K562 (cell line): ENCODE measurements around the gene ENKD1. TPM values are rescaled to one million over a fixed set of nuclear protein-coding genes. Genes with fewer than 3 reads are reported as not detected.

Experiments used
- ATAC-seq: fragments of 200-7000 bp; cut with Tn5 transposase; 3 replicates; pipeline ENCODE4 v1.9.1; 2020; ENCODE audit warnings: moderate library complexity
- BruUV-seq: library from RNA; stranded (reverse); fragments of 400-500 nt; replicated peaks from 2 replicates; lab custom pipeline; 2021; lab: Mats Ljungman, UMichigan
- CTCF ChIA-PET: fragments of 300-600 bp; formaldehyde crosslinking; extraction: SDS; loops from one replicate; lab custom pipeline; 2021; ENCODE audit warnings: low intra/inter-chr PET ratio; lab: Yijun Ruan, JAX
- POLR2A ChIA-PET: fragments of 300-600, 350-650 bp; sonication (Branson Sonifier 250); formaldehyde crosslinking; extraction: SDS; loops from one replicate; lab custom pipeline; 2021; ENCODE audit warnings: antibody characterized with exemption, inconsistent platforms; lab: Yijun Ruan, JAX
- DNase-seq, 4 experiments: peaks; one replicate each; pipeline versions ENCODE4 v3.0.0 to v3.0.0-alpha.2; 2011 to 2018; ENCODE audit warnings: low spot score in 3 of 4, mixed read lengths in 3 of 4; ENCODE audit errors: extremely low read depth in 1 of 4
- FAIRE-seq: peaks from 2 replicates; lab custom pipeline; 2011; peaks lifted over from hg19 to GRCh38; lab: Jason Lieb, UNC
- H2AFZ ChIP-seq: 2 replicates; pipeline ENCODE4 v1.6.0; 2011; ENCODE audit warnings: low read depth, low read length, control low read depth, inconsistent platforms
- H3K27ac ChIP-seq: fragments of 200-600 bp; 3 replicates; pipeline ENCODE4 v1.8.0; 2011; ENCODE audit warnings: low read depth, mild to moderate bottlenecking, control low read depth, inconsistent platforms, low read length, moderate library complexity, mixed read lengths; ENCODE audit errors: extremely low read depth
- H3K27me3 ChIP-seq, 2 experiments: fragments of 300-600 bp in 1 of 2; 2 replicates in 1 of 2; 3 replicates in 1 of 2; pipeline versions ENCODE4 v1.6.0 to v1.8.0; 2011; ENCODE audit warnings: inconsistent platforms in 2 of 2, low read length in 2 of 2, mild to moderate bottlenecking in 1 of 2, mixed read lengths in 1 of 2, moderate library complexity in 1 of 2; ENCODE audit not compliant: control insufficient read depth in 2 of 2, insufficient read depth in 2 of 2
- H3K36me3 ChIP-seq: fragments of 300-600 bp; 3 replicates; pipeline ENCODE4 v1.8.0; 2011; ENCODE audit warnings: mild to moderate bottlenecking, low read length, inconsistent platforms; ENCODE audit not compliant: control insufficient read depth, insufficient read depth
- H3K4me1 ChIP-seq, 2 experiments: fragments of 200-600 bp in 1 of 2; replicated peaks in 1 of 2; 2 replicates in 1 of 2; 3 replicates in 1 of 2; pipeline versions ENCODE4 v1.5.1 to v1.8.0; 2011; ENCODE audit warnings: inconsistent platforms in 2 of 2, low read length in 2 of 2, mild to moderate bottlenecking in 1 of 2, mixed read lengths in 1 of 2, moderate library complexity in 1 of 2; ENCODE audit not compliant: control insufficient read depth in 2 of 2, insufficient read depth in 2 of 2
- H3K4me2 ChIP-seq: 2 replicates; pipeline ENCODE4 v1.6.1; 2011; ENCODE audit warnings: low read length, control low read depth, inconsistent platforms, mixed read lengths; ENCODE audit not compliant: insufficient read depth
- H3K4me3 ChIP-seq: fragments of 200-600 bp; sonication (generic), shearing (Covaris generic); 2 replicates; pipeline ENCODE4 v1.5.1; 2016; ENCODE audit warnings: control low read depth, inconsistent platforms
- H3K79me2 ChIP-seq: fragments of 200-600 bp; 3 replicates; pipeline ENCODE4 v1.8.0; 2011; ENCODE audit warnings: low read length, inconsistent platforms; ENCODE audit not compliant: control insufficient read depth, insufficient read depth
- H3K9ac ChIP-seq, 2 experiments: 2 replicates each; pipeline versions ENCODE4 v1.6.0 to v1.6.1; 2011; ENCODE audit warnings: low read depth in 2 of 2, low read length in 2 of 2, control low read depth in 1 of 2, inconsistent platforms in 1 of 2, mild to moderate bottlenecking in 1 of 2, mixed read lengths in 1 of 2; ENCODE audit not compliant: insufficient read depth in 1 of 2
- H3K9me1 ChIP-seq: one replicate; pipeline ENCODE4 v1.6.0; 2011; ENCODE audit warnings: inconsistent platforms, mild to moderate bottlenecking, low read length, moderate library complexity; ENCODE audit not compliant: control insufficient read depth, insufficient read depth
- H3K9me3 ChIP-seq: replicated peaks from 2 replicates; pipeline ENCODE4 v1.5.1; 2011; ENCODE audit warnings: low read depth, low read length, inconsistent platforms; ENCODE audit not compliant: control insufficient read depth, insufficient read depth
- H4K20me1 ChIP-seq: replicated peaks from 2 replicates; pipeline ENCODE4 v1.6.1; 2011; ENCODE audit warnings: low read length, inconsistent platforms, mixed read lengths; ENCODE audit not compliant: control insufficient read depth, insufficient read depth
- BACH1 ChIP-seq: fragments of 200-800 bp; sonication (Bioruptor generic); IDR thresholded peaks from 2 replicates; pipeline ENCODE4 v1.6.1; 2016; ENCODE audit warnings: missing genetic modification characterization, missing compliant biosample characterization
- CBFA2T2 ChIP-seq: fragments of 450-650 bp; conservative IDR thresholded peaks from 2 replicates; pipeline ENCODE4 v1.6.1; 2017; ENCODE audit warnings: mild to moderate bottlenecking
- CBFA2T3 ChIP-seq: fragments of 450-650 bp; IDR thresholded peaks from 2 replicates; pipeline ENCODE4 v1.6.1; 2017
- DNMT1 ChIP-seq: fragments of 450-650 bp; IDR thresholded peaks from 2 replicates; pipeline ENCODE4 v1.6.1; 2016; ENCODE audit warnings: antibody characterized with exemption, mild to moderate bottlenecking
- FOXJ3 ChIP-seq: sonication (generic); formaldehyde crosslinking; IDR thresholded peaks from 2 replicates; pipeline ENCODE4 v1.4.0; 2020; ENCODE audit warnings: mild to moderate bottlenecking, missing genetic modification reagents
- GTF2A2 ChIP-seq: IDR thresholded peaks from 2 replicates; pipeline ENCODE4 v1.6.1; 2016; ENCODE audit warnings: mild to moderate bottlenecking, missing genetic modification characterization, missing compliant biosample characterization
- NFE2L1 ChIP-seq: fragments of 450-650 bp; IDR thresholded peaks from 2 replicates; pipeline ENCODE4 v1.6.1; 2016; ENCODE audit warnings: missing genetic modification characterization, low read depth, mild to moderate bottlenecking, missing compliant biosample characterization, moderate library complexity, borderline replicate concordance
- NR2C2 ChIP-seq, 2 experiments: fragments of 200-800 bp in 1 of 2; sonication (Bioruptor generic) in 1 of 2; sonication (generic) in 1 of 2; formaldehyde crosslinking in 1 of 2; IDR thresholded peaks; 2 replicates each; pipeline versions ENCODE4 v1.6.1 to v1.8.0; 2016 to 2022; ENCODE audit warnings: mild to moderate bottlenecking in 1 of 2, missing compliant biosample characterization in 1 of 2, missing genetic modification characterization in 1 of 2, missing genetic modification reagents in 1 of 2
- OTX1 ChIP-seq: fragments of 450-650 bp; formaldehyde crosslinking; IDR thresholded peaks from 2 replicates; pipeline ENCODE4 v1.4.0; 2022; ENCODE audit warnings: mild to moderate bottlenecking
- PHTF2 ChIP-seq: fragments of 250-450 bp; sonication (Bioruptor Pico); IDR thresholded peaks from 2 replicates; pipeline ENCODE4 v1.5.0; 2021; ENCODE audit warnings: mild to moderate bottlenecking
- SOX6 ChIP-seq: fragments of 450-650 bp; IDR thresholded peaks from 2 replicates; pipeline ENCODE4 v1.6.1; 2014; ENCODE audit warnings: mild to moderate bottlenecking
- XRCC5 ChIP-seq: fragments of 200-400 bp; formaldehyde crosslinking; IDR thresholded peaks from 2 replicates; pipeline ENCODE4 v1.6.1; 2017; ENCODE audit warnings: low read depth, mild to moderate bottlenecking, low read length
- ZBTB8A ChIP-seq: fragments of 450-650 bp; IDR thresholded peaks from 2 replicates; pipeline ENCODE4 v1.6.1; 2018; ENCODE audit warnings: mild to moderate bottlenecking, moderate library complexity; ENCODE audit not compliant: partially characterized antibody
- ZNF551 ChIP-seq: fragments of 250-450 bp; sonication (Bioruptor Pico); IDR thresholded peaks from 2 replicates; pipeline ENCODE4 v1.5.0; 2021; ENCODE audit warnings: mild to moderate bottlenecking, moderate library complexity
- ZNF699 ChIP-seq: fragments of 250-450 bp; sonication (Bioruptor Pico); IDR thresholded peaks from 2 replicates; pipeline ENCODE4 v1.8.0; 2021; ENCODE audit warnings: mild to moderate bottlenecking, moderate library complexity; ENCODE audit not compliant: insufficient replicate concordance
- WGBS: fragments of 100-300 bp; shearing (Covaris generic); methylation state at CpG from one replicate; pipeline ENCODE4 v1.1.6; 2016; ENCODE audit warnings: low coverage, mixed read lengths; ENCODE audit not compliant: insufficient coverage; ENCODE audit errors: missing lambda C conversion rate; 5-methylcytosine and 5-hydroxymethylcytosine counted together
- in situ Hi-C: fragments of 300-500 bp; cut with MboI; formaldehyde crosslinking; loops from 4 replicates; pipeline ENCODE4 v1.15.0; 2018; ENCODE audit warnings: inconsistent platforms, mixed read lengths
- intact Hi-C: fragments of 100-400 bp; cut with micrococcal nuclease; formaldehyde crosslinking; loops from 2 replicates; pipeline ENCODE4 v1.14.2; 2022
- polyA plus RNA-seq, 8 experiments: library from polyadenylated mRNA; depleted of rRNA in 4 of 8; stranded (reverse) in 5 of 8; unstranded in 3 of 8; fragments of >200 nt; fragmentation: Nextera tagmentation in 2 of 8; fragmentation: Illumina TruSeq in 1 of 8; extraction: Ambion mirVana in 2 of 8; extraction: Trizol in 1 of 8; gene quantifications; 2 replicates each; pipeline versions ENCODE4 v1.2.1 to v1.2.3, GENCODE V29; 2011 to 2014; ENCODE audit warnings: inconsistent platforms in 1 of 8, missing spikeins in 1 of 8
- total RNA-seq, 7 experiments: library from RNA; depleted of rRNA in 6 of 7; stranded (reverse); fragments of >200 nt in 6 of 7; fragmentation: Illumina TruSeq in 2 of 7; extraction: Trizol in 2 of 7; gene quantifications; 2 replicates each; pipeline versions ENCODE4 v1.2.1 to v1.2.3, GENCODE V29; 2011 to 2021; ENCODE audit warnings: low replicate concordance in 1 of 7

Gene ENKD1
- total and polyA plus RNA-seq, 9 of the 15 experiments (the other 6 are each of a cell fraction or from before 2014, with no cell fraction given): 1.1 to 26.9 (median 8.3) TPM

DNA sequence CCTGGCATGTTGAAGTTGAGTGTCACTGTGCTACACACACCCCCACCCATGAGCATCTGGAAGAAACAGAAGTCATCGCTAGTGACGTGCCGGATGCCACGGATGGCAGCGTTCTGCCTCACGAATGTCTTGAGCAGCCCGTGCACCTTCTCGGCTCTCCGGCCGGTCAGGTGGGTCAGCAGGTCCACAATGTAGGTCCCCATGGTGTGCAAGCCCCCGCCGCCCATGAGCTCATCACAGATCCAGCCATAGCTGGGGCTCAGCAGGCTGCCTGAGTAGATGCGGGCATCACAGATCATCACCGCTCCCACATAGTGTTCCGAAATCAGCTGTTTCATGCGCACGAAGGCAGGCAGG lies 9.0 kb upstream of the ENKD1 start:
- ATAC-seq: no peak
- peaks cover 0 to 5% of the 10 kb centered on the region in 2 experiments; a peak in 3 of 5 replicates for H3K4me1 ChIP-seq
- no peaks in the 10 kb centered on the region for H3K9me3 ChIP-seq
- in situ Hi-C loops: loop anchor here (10.0 kb wide), 1 partner anchor 369 kb away; no protein-coding TSS in a partner anchor
- CTCF ChIA-PET: no interaction called here
- H3K4me2 ChIP-seq: no peak overlapping the region
- BruUV-seq: no TSS peak
- peaks cover 3% of the 10 kb centered on the region; the same call in 1 of the 3 replicates for H3K36me3 ChIP-seq
- H2AFZ ChIP-seq: no peak overlapping the region
- POLR2A ChIA-PET: interaction anchor here (0.7 kb wide), 1 partner anchor 260 kb away, joined by 4 read pairs; no protein-coding TSS in a partner anchor
- no peaks in the 10 kb centered on the region for H4K20me1 ChIP-seq
- 89% methylated on average over 17 of the region's 17 CpGs for WGBS
- H3K4me3 ChIP-seq: no peak overlapping the region
- H3K27ac ChIP-seq: no peak overlapping the region
- no peaks in the 10 kb centered on the region for H3K79me2 ChIP-seq
- H3K9me1 ChIP-seq: no peaks in the 10 kb centered on the region
- no peak for TF ChIP-seq ZNF699
- no peak for TF ChIP-seq SOX6
- TF ChIP-seq ZNF551 (CRISPR knock-in tag): no peak
- TF ChIP-seq CBFA2T3: no peak
- no peak for TF ChIP-seq DNMT1
- no peak for TF ChIP-seq FOXJ3
- no peak for TF ChIP-seq ZBTB8A
- no peak for TF ChIP-seq GTF2A2 (tag)
- no peak for TF ChIP-seq XRCC5
- no peak for TF ChIP-seq NFE2L1 (tag)
- TF ChIP-seq BACH1 (tag): no peak
- no peak for TF ChIP-seq CBFA2T2
- TF ChIP-seq NR2C2 (CRISPR knock-in tag; IDR thresholded peaks at IDR 0.05): no peak
- TF ChIP-seq NR2C2 (tag; IDR thresholded peaks at IDR 0.05): no peak
- TF ChIP-seq OTX1 (CRISPR knock-in tag): no peak
- TF ChIP-seq PHTF2 (CRISPR knock-in tag): no peak
- TF ChIP-seq, all 486 proteins: peak for 0
- Histone ChIP-seq H3K9ac (peak overlapping the region in 1 of 2 experiments; percentile 29; a peak in 1 of 4 replicates), H3K27me3 (no peaks in the 10 kb centered on the region)
- DNase-seq (no peak), FAIRE-seq (no peak)
- intact Hi-C loops: no loop called here
